HG02885 (cell line): ENCODE data around the gene CUX1.
"Not testable (repeated sequence)": the region's sequence is repeated elsewhere in the genome, so short reads cannot be mapped to it uniquely, and the experiment has no call there.

Experiments
- ATAC-seq: cut with Tn5 transposase; IDR thresholded peaks from one replicate; pipeline ENCODE4 v1.9.1; 2021; ENCODE audit warnings: mild to moderate bottlenecking; ENCODE audit not compliant: unreplicated experiment, poor library complexity

The CUX1 gene

GRCh38 chr7:101970801-101971200, 153.4 kb downstream of the CUX1 start:
- ATAC-seq, result no peak

- no peak for ATAC-seq
Observed at GRCh38 chr7:101971457-101971856, 154.0 kb downstream of the CUX1 start.

GRCh38 chr7:101972627-101973026, 155.2 kb downstream of the CUX1 start:
- no peak for ATAC-seq

- ATAC-seq, result no peak
Observed at GRCh38 chr7:101973130-101973529, 155.7 kb downstream of the CUX1 start.

- ATAC-seq, result no peak
Observed at GRCh38 chr7:101974393-101974792, 157.0 kb downstream of the CUX1 start.

- ATAC-seq, result no peak
Observed at GRCh38 chr7:101975046-101975445, 157.6 kb downstream of the CUX1 start.

- ATAC-seq, result no peak
Observed at GRCh38 chr7:101976411-101976810, 159.0 kb downstream of the CUX1 start.

- no peak for ATAC-seq
Observed at GRCh38 chr7:101977249-101977648, 159.8 kb downstream of the CUX1 start.

GRCh38 chr7:101978683-101979082, 161.3 kb downstream of the CUX1 start:
- ATAC-seq, result no peak

GRCh38 chr7:101983147-101983811, 165.9 kb downstream of the CUX1 start:
- no peak for ATAC-seq

- ATAC-seq, result no peak
Observed at GRCh38 chr7:101984133-101984879, 166.9 kb downstream of the CUX1 start.

GRCh38 chr7:101985057-101985902, 167.9 kb downstream of the CUX1 start:
- no peak for ATAC-seq

- no peak for ATAC-seq
Observed at GRCh38 chr7:101985903-101986734, 168.7 kb downstream of the CUX1 start.

- no peak for ATAC-seq
Observed at GRCh38 chr7:101987494-101987893, 170.1 kb downstream of the CUX1 start.

- not testable (repeated sequence) for ATAC-seq
Observed at GRCh38 chr7:101988060-101988459, 170.6 kb downstream of the CUX1 start.

- ATAC-seq, result no peak
Observed at GRCh38 chr7:101988513-101988912, 171.1 kb downstream of the CUX1 start.

- ATAC-seq, result no peak
Observed at GRCh38 chr7:101989101-101989500, 171.7 kb downstream of the CUX1 start.

GRCh38 chr7:101990811-101991418, 173.5 kb downstream of the CUX1 start:
- peak; percentile 83 for ATAC-seq

- ATAC-seq, result no peak
Observed at GRCh38 chr7:101991860-101992259, 174.4 kb downstream of the CUX1 start.

- no peak for ATAC-seq
Observed at GRCh38 chr7:101993311-101993710, 175.9 kb downstream of the CUX1 start.
